B cell (primary cell): ENCODE data around the gene CCNK. TPM values are rescaled to one million over a fixed set of nuclear protein-coding genes. Genes with fewer than 3 reads are reported as not detected.

Experiments
- ATAC-seq: fragments of 200-7000 bp; cut with Tn5 transposase; one replicate; pipeline ENCODE4 v1.10.0; 2021; ENCODE audit warnings: low read depth, mild to moderate bottlenecking, moderate number of reproducible peaks, moderate library complexity
- CTCF ChIA-PET: fragments of 350-600 bp; sonication (Branson Sonifier 250); formaldehyde crosslinking; loops from one replicate; lab custom pipeline; 2021; ENCODE audit warnings: antibody characterized with exemption, inconsistent platforms; lab: Charles Lee
- POLR2A ChIA-PET: fragments of 350-600 bp; sonication (Branson Sonifier 250); formaldehyde crosslinking; loops from one replicate; lab custom pipeline; 2021; ENCODE audit warnings: antibody characterized with exemption; lab: Charles Lee
- DNase-seq: peaks from one replicate; pipeline ENCODE4 v3.0.0; 2013
- H2AFZ ChIP-seq: 2 replicates; pipeline ENCODE4 v1.6.1; 2012; ENCODE audit warnings: mild to moderate bottlenecking, low read depth, low read length; ENCODE audit not compliant: insufficient read depth, poor library complexity, severe bottlenecking
- H3K27ac ChIP-seq, 2 donors: 1 replicate in 1 of 2; 2 replicates in 1 of 2; pipeline ENCODE4 v1.5.1; 2012 to 2013; ENCODE audit warnings: low read length in 2 of 2, mild to moderate bottlenecking in 2 of 2, moderate library complexity in 1 of 2
- H3K27me3 ChIP-seq, 4 experiments: fragments of 200-600 bp in 1 of 4; sonication (generic) in 1 of 4; replicated peaks in 1 of 4; 1 replicate in 2 of 4; 2 replicates in 2 of 4; pipeline versions ENCODE4 v1.6.1 to v1.7.0; 2013 to 2016; ENCODE audit warnings: low read length in 3 of 4, mild to moderate bottlenecking in 2 of 4, mixed read lengths in 1 of 4, moderate library complexity in 1 of 4; ENCODE audit not compliant: insufficient read depth in 4 of 4, control insufficient read depth in 3 of 4; ENCODE audit errors: control extremely low read depth in 1 of 4
- H3K36me3 ChIP-seq, 2 experiments: replicated peaks in 1 of 2; 1 replicate in 1 of 2; 2 replicates in 1 of 2; pipeline versions ENCODE4 v1.6.1 to v1.7.1; 2013; ENCODE audit warnings: low read length in 1 of 2; ENCODE audit not compliant: insufficient read depth in 2 of 2, control insufficient read depth in 1 of 2; ENCODE audit errors: control extremely low read depth in 1 of 2, extremely low read depth in 1 of 2
- H3K4me1 ChIP-seq, 2 donors: fragments of 200-600 bp in 1 of 2; sonication (generic) in 1 of 2; 1 replicate in 1 of 2; 2 replicates in 1 of 2; pipeline versions ENCODE4 v1.5.1 to v1.6.1; 2013 to 2017; ENCODE audit warnings: low read length in 2 of 2; ENCODE audit not compliant: control insufficient read depth in 2 of 2, insufficient read depth in 2 of 2
- H3K4me2 ChIP-seq: replicated peaks from 2 replicates; pipeline ENCODE3; 2012; ENCODE audit warnings: mild to moderate bottlenecking, low read depth, low read length; ENCODE audit not compliant: poor library complexity, severe bottlenecking
- H3K4me3 ChIP-seq, 5 experiments: fragments of 200-600 bp in 1 of 5; sonication (generic) in 1 of 5; 1 replicate in 3 of 5; 2 replicates in 2 of 5; pipeline versions ENCODE4 v1.5.1 to v1.7.0; 2011 to 2016; ENCODE audit warnings: low read length in 4 of 5, mild to moderate bottlenecking in 4 of 5, low read depth in 2 of 5, control low read depth in 1 of 5, moderate library complexity in 1 of 5; ENCODE audit not compliant: insufficient read depth in 1 of 5; ENCODE audit errors: control extremely low read depth in 1 of 5, extremely low read depth in 1 of 5
- H3K79me2 ChIP-seq: fragments of 200-600 bp; sonication (generic); one replicate; pipeline ENCODE4 v1.6.0; 2016; ENCODE audit warnings: low read length; ENCODE audit not compliant: control insufficient read depth, insufficient read depth
- H3K9ac ChIP-seq: fragments of 200-600 bp; sonication (generic); 2 replicates; pipeline ENCODE4 v1.6.1; 2017; ENCODE audit warnings: mild to moderate bottlenecking, low read length, moderate library complexity
- H3K9me3 ChIP-seq, 3 donors: one replicate each; pipeline versions ENCODE4 v1.6.1 to v1.7.1; 2013; ENCODE audit warnings: low read length in 2 of 3; ENCODE audit not compliant: control insufficient read depth in 2 of 3, insufficient read depth in 1 of 3; ENCODE audit errors: control extremely low read depth in 1 of 3
- H4K20me1 ChIP-seq: 2 replicates; pipeline ENCODE4 v1.6.0; 2012; ENCODE audit warnings: mild to moderate bottlenecking, low read length; ENCODE audit not compliant: insufficient read depth, control insufficient read depth, poor library complexity, severe bottlenecking
- H3K27ac Mint-ChIP-seq: one replicate; pipeline ENCODE4 v1.8.0; 2021; ENCODE audit warnings: mixed read lengths
- H3K27me3 Mint-ChIP-seq: one replicate; pipeline ENCODE4 v1.8.0; 2021; ENCODE audit warnings: mixed read lengths
- H3K4me1 Mint-ChIP-seq: one replicate; pipeline ENCODE4 v1.8.0; 2021; ENCODE audit warnings: mixed read lengths
- H3K4me3 Mint-ChIP-seq: one replicate; pipeline ENCODE4 v1.8.0; 2021; ENCODE audit warnings: mixed read lengths
- H3K9me3 Mint-ChIP-seq: one replicate; pipeline ENCODE4 v1.8.0; 2022; ENCODE audit warnings: mixed read lengths; ENCODE audit not compliant: insufficient read depth
- CTCF ChIP-seq: fragments of 200-600 bp; IDR thresholded peaks from one replicate; pipeline ENCODE4 v1.8.0; 2022; ENCODE audit warnings: antibody characterized with exemption, mild to moderate bottlenecking
- EZH2 ChIP-seq: IDR thresholded peaks from 2 replicates; pipeline ENCODE4 v1.6.1; 2012; ENCODE audit warnings: borderline replicate concordance, low read depth, mild to moderate bottlenecking, moderate library complexity, low read length; ENCODE audit not compliant: insufficient read depth, poor library complexity, severe bottlenecking
- WGBS: methylation state at CpG from one replicate; pipeline ENCODE4 v1.1.5; 2013; ENCODE audit warnings: missing lambda C conversion rate; ENCODE audit not compliant: insufficient coverage; 5-methylcytosine and 5-hydroxymethylcytosine counted together
- intact Hi-C: fragments of 100-400 bp; cut with micrococcal nuclease; formaldehyde crosslinking; loops from one replicate; pipeline ENCODE4 v1.10.0; 2022
- polyA plus RNA-seq: library from polyadenylated mRNA; depleted of rRNA; stranded (reverse); fragments of >200 nt; gene quantifications from 2 replicates; pipeline ENCODE4 v1.2.3, GENCODE V29; 2012
- total RNA-seq, 2 donors: library from RNA; stranded (reverse); fragments of 120-200 nt in 1 of 2; gene quantifications; 1 replicate in 1 of 2; 2 replicates in 1 of 2; pipeline versions ENCODE4 v1.2.3 to v1.2.4, GENCODE V29; 2013 to 2022

CCNK gene
- total and polyA plus RNA-seq, 2 donors (not counting 1 experiment from before 2014, with no cell fraction given), result 17.5 to 82.0 TPM

GRCh38 chr14:99522457-99522891 is 41.3 kb downstream of the CCNK start:
- H2AFZ ChIP-seq, result no peak overlapping the region
- ChIA-PET POLR2A (no interaction called here), CTCF (no interaction called here)
- H3K9me3 Mint-ChIP-seq, result no peaks in the 10 kb centered on the region
- H3K4me3 ChIP-seq, result no peak overlapping the region
- H4K20me1 ChIP-seq, result no peaks in the 10 kb centered on the region
- H3K27ac ChIP-seq, result no peak overlapping the region
- intact Hi-C loops, result no loop called here
- no peak overlapping the region for H3K4me2 ChIP-seq
- no peaks in the 10 kb centered on the region for H3K4me1 ChIP-seq
- H3K27ac Mint-ChIP-seq, result no peak overlapping the region
- H3K4me3 Mint-ChIP-seq, result no peak overlapping the region
- H3K4me1 Mint-ChIP-seq, result no peaks in the 10 kb centered on the region
- no peak overlapping the region for H3K9ac ChIP-seq
- no peaks in the 10 kb centered on the region for H3K36me3 ChIP-seq
- DNase-seq, result no peak
- no peaks in the 10 kb centered on the region for H3K27me3 ChIP-seq
- no peak for ATAC-seq
- 69% methylated on average over 12 of the region's 12 CpGs for WGBS
- TF ChIP-seq CTCF (no peak), EZH2 (no peak)
- H3K27me3 Mint-ChIP-seq, result no peaks in the 10 kb centered on the region
- H3K79me2 ChIP-seq, result no peaks in the 10 kb centered on the region
- no peaks in the 10 kb centered on the region for H3K9me3 ChIP-seq

- DNase-seq (no peak), ATAC-seq (no peak)
- intact Hi-C loops, result no loop called here
- Histone ChIP-seq H3K9me3 (no peaks in the 10 kb centered on the region), H3K4me2 (no peak overlapping the region), H4K20me1 (no peaks in the 10 kb centered on the region), H2AFZ (no peak overlapping the region), H3K79me2 (no peaks in the 10 kb centered on the region), H3K27ac (no peak overlapping the region), H3K4me1 (no peaks in the 10 kb centered on the region), H3K4me3 (no peak overlapping the region), H3K27me3 (no peaks in the 10 kb centered on the region), H3K9ac (no peak overlapping the region), H3K36me3 (no peaks in the 10 kb centered on the region)
- Mint-ChIP-seq H3K9me3 (no peaks in the 10 kb centered on the region), H3K4me1 (no peaks in the 10 kb centered on the region), H3K27ac (no peak overlapping the region), H3K27me3 (no peaks in the 10 kb centered on the region), H3K4me3 (no peak overlapping the region)
- TF ChIP-seq EZH2 (no peak), CTCF (no peak)
- ChIA-PET POLR2A (no interaction called here), CTCF (interaction anchor here (0.9 kb wide), 1 partner anchor 105 kb away, joined by 4 read pairs; no protein-coding TSS in a partner anchor)
- 81% methylated on average over 11 of the region's 14 CpGs for WGBS
These were observed 41.9 kb downstream of the CCNK start for GRCh38 chr14:99522934-99523703.
